Measurements from ENCODE around the gene CLNS1A. TPM values are rescaled to one million over a fixed set of nuclear protein-coding genes. Genes with fewer than 3 reads are reported as not detected.

The CLNS1A gene
- total RNA-seq, 2 donors from 2014 or later: 47.4 to 48.3 TPM

GRCh38 chr11:77656362-77656761 is 18.8 kb upstream of the CLNS1A start:
- Histone ChIP-seq H3K36me3 (no peaks in the 10 kb centered on the region), H3K4me1 (ENCODE audit: control insufficient read depth in 1 of 2, low read depth in 2 of 2) (no peaks in the 10 kb centered on the region), H3K27ac (no peak overlapping the region), H3K27me3 (replicated peaks; ENCODE audit: insufficient read depth) (no peaks in the 10 kb centered on the region), H3K4me3 (no peak overlapping the region), H3K9me3 (no peaks in the 10 kb centered on the region)
- DNase-seq (ENCODE audit: low spot score): no peak
- TF ChIP-seq CTCF (IDR thresholded peaks at IDR 0.05): no peak
- ATAC-seq (ENCODE audit: insufficient number of reproducible peaks, low FRiP score, low read depth): no peak

- TF ChIP-seq CTCF (IDR thresholded peaks at IDR 0.05): no peak
- Histone ChIP-seq H3K4me1 (ENCODE audit: control insufficient read depth in 1 of 2, low read depth in 2 of 2) (no peaks in the 10 kb centered on the region), H3K27me3 (replicated peaks; ENCODE audit: insufficient read depth) (no peaks in the 10 kb centered on the region), H3K4me3 (no peak overlapping the region), H3K36me3 (no peaks in the 10 kb centered on the region), H3K9me3 (no peaks in the 10 kb centered on the region), H3K27ac (no peak overlapping the region)
- ATAC-seq (ENCODE audit: insufficient number of reproducible peaks, low FRiP score, low read depth): no peak
- no peak for DNase-seq (ENCODE audit: low spot score)
Observed at GRCh38 chr11:77654770-77655434, 17.3 kb upstream of the CLNS1A start.

- no peak for ATAC-seq (ENCODE audit: insufficient number of reproducible peaks, low FRiP score, low read depth)
- Histone ChIP-seq H3K4me3 (no peak overlapping the region), H3K9me3 (no peaks in the 10 kb centered on the region), H3K27ac (no peak overlapping the region), H3K4me1 (ENCODE audit: control insufficient read depth in 1 of 2, low read depth in 2 of 2) (no peaks in the 10 kb centered on the region), H3K36me3 (no peaks in the 10 kb centered on the region), H3K27me3 (replicated peaks; ENCODE audit: insufficient read depth) (no peaks in the 10 kb centered on the region)
- DNase-seq (ENCODE audit: low spot score): no peak
- no peak for TF ChIP-seq CTCF (IDR thresholded peaks at IDR 0.05)
Observed at GRCh38 chr11:77650123-77650522, 12.5 kb upstream of the CLNS1A start.

GRCh38 chr11:77647654-77648305 is 10.2 kb upstream of the CLNS1A start:
- no peak overlapping the region for H3K4me3 ChIP-seq
- H3K36me3 ChIP-seq: no peaks in the 10 kb centered on the region
- H3K4me1 ChIP-seq (ENCODE audit: control insufficient read depth in 1 of 2, low read depth in 2 of 2): no peaks in the 10 kb centered on the region
- H3K27ac ChIP-seq: no peak overlapping the region
- H3K27me3 ChIP-seq (replicated peaks; ENCODE audit: insufficient read depth): no peaks in the 10 kb centered on the region
- ATAC-seq (ENCODE audit: insufficient number of reproducible peaks, low FRiP score, low read depth) (no peak), DNase-seq (ENCODE audit: low spot score) (no peak)
- TF ChIP-seq CTCF (IDR thresholded peaks at IDR 0.05): no peak
- H3K9me3 ChIP-seq: no peaks in the 10 kb centered on the region

GRCh38 chr11:77644887-77645286 is 7.3 kb upstream of the CLNS1A start:
- H3K27me3 ChIP-seq (replicated peaks; ENCODE audit: insufficient read depth): no peaks in the 10 kb centered on the region
- no peaks in the 10 kb centered on the region for H3K4me1 ChIP-seq (ENCODE audit: control insufficient read depth in 1 of 2, low read depth in 2 of 2)
- no peak overlapping the region for H3K4me3 ChIP-seq
- no peaks in the 10 kb centered on the region for H3K36me3 ChIP-seq
- no peak for TF ChIP-seq CTCF (IDR thresholded peaks at IDR 0.05)
- no peak for DNase-seq (ENCODE audit: low spot score)
- H3K27ac ChIP-seq: no peak overlapping the region
- no peaks in the 10 kb centered on the region for H3K9me3 ChIP-seq
- no peak for ATAC-seq (ENCODE audit: insufficient number of reproducible peaks, low FRiP score, low read depth)
